Stimulated activated effector memory CD8-positive, alpha-beta T cell treated with anti-CD3 and anti-CD28 coated beads, Interleukin-12 subunit alpha, Interleukin-12 subunit beta, amount 100 ng/mL, for 72 hours (primary cell): ENCODE measurements around the gene LMF2.
A peak's percentile ranks its signal among the peaks of the same experiment; 100 is the strongest.

Experiments
- ATAC-seq: fragments of 150-1000 bp; cut with Tn5 transposase; 2 replicates; pipeline ENCODE4 v1.10.0; 2021
- DNase-seq, 2 donors: peaks; one replicate each; pipeline ENCODE4 v3.0.0; 2021 to 2022; ENCODE audit warnings: low spot score in 2 of 2
- H3K27ac Mint-ChIP-seq: one replicate; pipeline ENCODE4 v1.8.0; 2022; ENCODE audit warnings: mild to moderate bottlenecking, mixed read lengths
- H3K36me3 Mint-ChIP-seq: one replicate; pipeline ENCODE4 v1.8.0; 2022; ENCODE audit warnings: mild to moderate bottlenecking, mixed read lengths
- H3K4me1 Mint-ChIP-seq: one replicate; pipeline ENCODE4 v1.8.0; 2022; ENCODE audit warnings: mixed read lengths
- H3K4me3 Mint-ChIP-seq: one replicate; pipeline ENCODE4 v1.8.0; 2022; ENCODE audit warnings: mild to moderate bottlenecking, mixed read lengths
- H3K9me3 Mint-ChIP-seq: one replicate; pipeline ENCODE4 v1.8.0; 2022; ENCODE audit warnings: mixed read lengths

The LMF2 gene, protein sequence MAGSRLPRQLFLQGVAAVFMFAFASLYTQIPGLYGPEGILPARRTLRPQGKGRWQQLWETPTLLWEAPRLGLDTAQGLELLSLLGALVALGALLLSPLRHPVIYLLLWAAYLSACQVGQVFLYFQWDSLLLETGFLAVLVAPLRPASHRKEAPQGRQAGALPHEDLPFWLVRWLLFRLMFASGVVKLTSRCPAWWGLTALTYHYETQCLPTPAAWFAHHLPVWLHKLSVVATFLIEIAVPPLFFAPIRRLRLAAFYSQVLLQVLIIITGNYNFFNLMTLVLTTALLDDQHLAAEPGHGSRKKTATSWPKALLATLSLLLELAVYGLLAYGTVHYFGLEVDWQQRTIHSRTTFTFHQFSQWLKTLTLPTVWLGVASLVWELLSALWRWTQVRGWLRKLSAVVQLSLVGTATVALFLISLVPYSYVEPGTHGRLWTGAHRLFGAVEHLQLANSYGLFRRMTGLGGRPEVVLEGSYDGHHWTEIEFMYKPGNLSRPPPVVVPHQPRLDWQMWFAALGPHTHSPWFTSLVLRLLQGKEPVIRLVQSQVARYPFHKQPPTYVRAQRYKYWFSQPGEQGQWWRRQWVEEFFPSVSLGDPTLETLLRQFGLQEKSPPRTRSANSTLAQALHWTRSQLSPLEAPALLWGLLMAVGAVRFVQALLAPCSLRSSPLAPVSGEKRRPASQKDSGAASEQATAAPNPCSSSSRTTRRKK

DNA sequence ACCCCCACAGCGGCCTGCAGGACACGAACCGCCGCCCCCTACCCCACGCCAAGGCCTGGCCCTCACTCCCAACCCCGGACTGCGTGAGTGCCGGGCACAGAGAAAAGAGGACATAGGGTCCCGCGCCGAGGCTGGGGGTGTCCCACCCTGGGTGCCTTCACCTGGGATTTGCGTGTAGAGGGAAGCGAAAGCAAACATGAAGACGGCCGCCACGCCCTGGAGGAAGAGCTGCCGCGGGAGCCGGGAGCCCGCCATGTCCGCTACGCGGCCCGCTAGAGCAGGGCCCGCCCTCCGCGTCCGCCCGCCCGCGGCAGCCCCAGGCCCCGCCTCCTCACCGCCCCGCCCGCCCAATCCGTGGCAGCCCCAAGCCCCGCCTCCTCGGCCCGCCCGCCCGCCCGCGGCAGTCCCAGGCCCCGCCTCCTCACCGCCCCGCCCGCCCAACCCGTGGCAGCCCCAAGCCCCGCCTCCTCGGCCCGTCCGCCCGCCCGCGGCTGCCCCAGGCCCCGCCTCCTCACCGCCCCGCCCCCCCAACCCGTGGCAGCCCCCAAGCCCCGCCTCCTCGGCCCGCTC, at the start of gene LMF2:
TSS of gene LMF2 (minus strand) at position 282 of the 570 bp plus-strand sequence. CDS start at position 255, 27 bp downstream.
- Mint-ChIP-seq H3K27ac (peak within 1 kb of the TSS; percentile 97), H3K4me3 (peak within 1 kb of the TSS; percentile 96), H3K4me1 (peaks cover 26% of the 10 kb centered on the region), H3K36me3 (peaks cover 63% of the 10 kb centered on the region), H3K9me3 (no peaks in the 10 kb centered on the region)
- peak; percentile 86 to 92 for DNase-seq
- peak; percentile 82 for ATAC-seq

DNA sequence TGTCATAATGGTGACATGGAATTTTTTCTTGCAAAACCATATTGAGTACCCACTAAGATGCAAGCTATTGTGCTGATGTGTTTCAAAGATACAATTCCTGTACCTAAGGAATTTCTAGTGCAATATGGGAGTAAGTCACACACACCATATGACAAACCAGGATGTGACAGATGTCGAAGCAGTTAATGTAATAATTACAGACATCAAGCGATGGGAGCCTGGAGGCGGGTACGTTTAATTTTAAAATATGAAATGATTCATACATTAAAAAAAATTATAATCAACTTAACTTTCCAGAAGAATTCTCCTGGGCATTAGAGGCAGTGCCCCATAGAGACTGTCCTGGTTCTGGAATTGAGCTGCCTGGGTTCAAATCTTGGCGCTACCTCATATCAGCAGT, 49.2 kb upstream of the LMF2 start:
- H3K27ac Mint-ChIP-seq = no peak overlapping the region
- peaks cover 10% of the 10 kb centered on the region for H3K4me1 Mint-ChIP-seq
- no peaks in the 10 kb centered on the region for H3K36me3 Mint-ChIP-seq
- no peak overlapping the region for H3K4me3 Mint-ChIP-seq
- DNase-seq (no peak), ATAC-seq (no peak)
- H3K9me3 Mint-ChIP-seq = no peaks in the 10 kb centered on the region

DNA sequence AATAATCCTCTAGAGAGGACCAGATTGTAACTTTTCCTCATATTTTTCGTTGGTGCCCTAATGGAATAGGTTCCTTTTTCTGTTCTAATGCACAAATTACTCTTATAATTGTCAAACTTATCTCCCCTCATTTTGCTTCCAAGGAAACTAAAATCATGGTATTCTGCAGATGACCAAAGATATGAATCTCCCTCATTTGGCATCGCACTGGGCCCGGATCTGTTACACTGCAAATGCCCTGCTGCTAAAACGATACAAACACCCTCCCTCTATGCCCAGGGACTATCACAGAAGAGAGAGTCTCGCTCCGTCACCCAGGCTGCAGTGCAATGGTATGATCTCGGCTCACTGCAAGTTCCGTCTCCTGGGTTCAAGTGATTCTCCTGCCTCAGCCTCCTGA, 45.8 kb upstream of the LMF2 start:
- peaks cover 13% of the 10 kb centered on the region for H3K4me1 Mint-ChIP-seq
- DNase-seq = no peak
- no peak for ATAC-seq
- H3K4me3 Mint-ChIP-seq = no peak overlapping the region
- H3K36me3 Mint-ChIP-seq = no peaks in the 10 kb centered on the region
- H3K27ac Mint-ChIP-seq = no peak overlapping the region
- no peaks in the 10 kb centered on the region for H3K9me3 Mint-ChIP-seq

DNA sequence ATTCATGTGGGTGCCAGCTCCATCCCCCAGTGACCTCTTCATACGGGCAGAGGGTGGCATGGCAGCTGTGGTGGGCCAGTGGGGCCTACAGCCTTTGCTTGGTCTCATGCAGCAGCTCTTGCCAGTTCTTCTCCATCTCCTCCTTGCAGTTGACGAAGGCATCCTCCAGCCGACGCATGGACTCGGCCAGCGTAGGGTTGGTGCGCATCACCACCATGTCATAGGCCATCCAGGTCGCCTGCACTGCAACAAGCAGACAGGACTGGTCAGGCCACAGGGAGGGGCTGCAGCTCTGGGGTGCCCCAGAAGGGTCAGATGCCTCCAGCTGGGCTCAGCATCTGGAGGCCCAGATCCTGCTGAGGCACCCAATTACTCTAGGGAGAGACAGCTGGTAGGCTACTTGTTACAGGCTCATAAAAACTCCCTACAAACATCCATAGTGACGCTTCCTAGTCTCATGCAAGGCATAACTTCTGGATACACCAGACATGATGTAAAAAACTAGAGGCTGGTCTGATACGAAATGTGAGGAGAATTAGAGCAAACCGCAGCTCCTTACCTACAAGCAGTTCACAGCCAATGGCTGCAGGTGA, 43.8 kb upstream of the LMF2 start:
- H3K4me3 Mint-ChIP-seq = peak overlapping the region; percentile 72
- H3K36me3 Mint-ChIP-seq = no peaks in the 10 kb centered on the region
- H3K9me3 Mint-ChIP-seq = no peaks in the 10 kb centered on the region
- ATAC-seq (no peak), DNase-seq (no peak)
- H3K4me1 Mint-ChIP-seq = peaks cover 14% of the 10 kb centered on the region
- no peak overlapping the region for H3K27ac Mint-ChIP-seq

DNA sequence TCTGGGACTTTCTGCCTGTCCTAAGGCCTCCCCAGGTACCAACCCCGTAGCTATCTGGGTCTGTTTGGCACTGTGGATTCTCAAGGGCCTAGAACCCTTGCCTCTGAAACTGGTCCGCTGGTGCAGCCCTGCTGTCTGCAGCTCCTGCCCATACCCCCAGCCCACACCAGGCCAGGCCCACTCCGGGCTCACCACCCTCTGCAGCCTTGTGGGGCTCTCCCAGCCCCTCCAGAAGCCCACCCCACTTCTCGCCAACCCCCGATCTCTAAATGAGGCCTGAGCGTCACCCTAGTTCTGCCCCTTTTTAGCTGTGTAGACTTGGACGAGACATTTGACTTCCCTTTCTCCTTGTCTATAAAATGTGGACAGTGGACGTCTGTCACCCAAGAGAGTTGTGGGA, 42.9 kb upstream of the LMF2 start:
- Mint-ChIP-seq H3K9me3 (no peaks in the 10 kb centered on the region), H3K4me1 (peaks cover 22% of the 10 kb centered on the region), H3K36me3 (peaks cover 4% of the 10 kb centered on the region), H3K27ac (peak overlapping the region; percentile 92), H3K4me3 (peak overlapping the region; percentile 72)
- ATAC-seq (no peak), DNase-seq (no peak)

DNA sequence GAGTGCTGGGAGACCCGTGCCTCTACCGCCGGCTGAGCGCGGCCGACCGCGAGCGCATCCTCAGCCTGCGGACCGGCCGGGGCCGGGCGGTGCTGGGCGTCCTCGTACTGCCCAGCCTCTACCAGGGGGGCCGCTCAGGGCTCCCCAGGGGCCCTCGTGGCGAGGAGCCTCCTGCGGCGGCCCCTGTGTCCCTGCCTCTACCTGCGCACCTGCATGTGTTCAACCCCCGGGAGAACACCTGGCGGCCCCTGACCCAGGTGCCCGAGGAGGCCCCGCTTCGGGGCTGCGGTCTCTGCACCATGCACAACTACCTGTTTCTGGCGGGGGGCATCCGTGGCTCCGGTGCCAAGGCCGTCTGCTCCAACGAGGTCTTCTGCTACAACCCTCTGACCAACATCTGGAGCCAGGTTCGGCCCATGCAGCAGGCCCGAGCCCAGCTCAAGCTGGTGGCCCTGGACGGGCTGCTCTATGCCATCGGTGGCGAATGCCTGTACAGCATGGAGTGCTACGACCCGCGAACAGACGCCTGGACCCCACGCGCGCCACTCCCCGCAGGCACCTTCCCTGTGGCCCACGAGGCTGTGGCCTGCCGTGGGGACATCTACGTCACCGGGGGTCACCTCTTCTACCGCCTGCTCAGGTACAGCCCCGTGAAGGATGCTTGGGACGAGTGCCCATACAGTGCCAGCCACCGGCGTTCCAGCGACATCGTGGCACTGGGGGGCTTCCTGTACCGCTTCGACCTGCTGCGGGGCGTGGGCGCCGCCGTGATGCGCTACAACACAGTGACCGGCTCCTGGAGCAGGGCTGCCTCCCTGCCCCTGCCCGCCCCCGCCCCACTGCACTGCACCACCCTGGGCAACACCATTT, 41.7 kb upstream of the LMF2 start:
- Mint-ChIP-seq H3K27ac (peak overlapping the region; percentile 92), H3K36me3 (peaks cover 9% of the 10 kb centered on the region), H3K9me3 (no peaks in the 10 kb centered on the region), H3K4me3 (peak overlapping the region; percentile 72), H3K4me1 (peaks cover 35% of the 10 kb centered on the region)
- DNase-seq = no peak
- ATAC-seq = peak; percentile 32

DNA sequence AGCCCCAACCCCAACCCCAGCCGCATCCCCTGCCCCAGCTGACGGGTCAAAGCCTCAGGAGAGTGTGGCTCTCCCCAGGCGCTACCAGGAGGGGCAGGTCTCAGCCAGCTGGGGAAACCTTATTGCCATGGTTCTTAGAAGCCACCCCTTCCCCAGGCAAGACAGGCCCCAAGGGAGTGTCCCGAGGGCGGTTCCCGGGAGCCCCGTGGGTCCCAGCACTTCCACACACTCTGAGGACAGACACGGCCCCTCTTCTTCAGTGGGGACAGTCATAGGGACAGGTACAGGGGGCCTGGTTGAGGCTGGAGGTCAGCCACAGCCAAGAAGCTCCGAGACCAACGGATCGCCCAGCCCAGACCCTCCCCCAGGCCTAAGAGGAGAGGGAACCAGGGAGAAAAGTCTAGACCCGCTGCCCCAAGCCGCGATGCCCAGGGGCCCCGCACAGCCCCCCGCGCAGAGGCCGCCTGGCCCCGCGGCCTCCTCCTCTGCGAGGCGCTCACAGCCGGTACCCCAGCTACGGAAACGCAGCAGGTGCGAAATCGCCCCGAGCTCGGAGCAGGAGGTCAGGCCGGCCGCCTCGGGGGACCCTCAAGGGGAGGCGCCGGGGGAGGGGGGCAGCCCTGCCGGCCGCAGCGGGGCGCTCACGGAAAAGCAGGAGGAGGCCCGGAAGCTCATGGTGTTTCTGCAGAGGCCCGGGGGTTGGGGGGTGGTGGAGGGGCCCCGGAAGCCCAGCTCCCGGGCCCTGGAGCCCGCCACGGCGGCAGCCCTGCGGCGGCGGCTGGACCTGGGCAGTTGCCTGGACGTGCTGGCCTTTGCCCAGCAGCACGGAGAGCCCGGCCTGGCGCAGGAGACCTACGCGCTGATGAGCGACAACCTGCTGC, 40.8 kb upstream of the LMF2 start:
- Mint-ChIP-seq H3K36me3 (peaks cover 9% of the 10 kb centered on the region), H3K27ac (peak overlapping the region; percentile 79), H3K4me1 (peaks cover 38% of the 10 kb centered on the region), H3K9me3 (no peaks in the 10 kb centered on the region), H3K4me3 (peak overlapping the region; percentile 72)
- DNase-seq (peak in 1 of 2 donors; percentile 76), ATAC-seq (peak; percentile 60)

DNA sequence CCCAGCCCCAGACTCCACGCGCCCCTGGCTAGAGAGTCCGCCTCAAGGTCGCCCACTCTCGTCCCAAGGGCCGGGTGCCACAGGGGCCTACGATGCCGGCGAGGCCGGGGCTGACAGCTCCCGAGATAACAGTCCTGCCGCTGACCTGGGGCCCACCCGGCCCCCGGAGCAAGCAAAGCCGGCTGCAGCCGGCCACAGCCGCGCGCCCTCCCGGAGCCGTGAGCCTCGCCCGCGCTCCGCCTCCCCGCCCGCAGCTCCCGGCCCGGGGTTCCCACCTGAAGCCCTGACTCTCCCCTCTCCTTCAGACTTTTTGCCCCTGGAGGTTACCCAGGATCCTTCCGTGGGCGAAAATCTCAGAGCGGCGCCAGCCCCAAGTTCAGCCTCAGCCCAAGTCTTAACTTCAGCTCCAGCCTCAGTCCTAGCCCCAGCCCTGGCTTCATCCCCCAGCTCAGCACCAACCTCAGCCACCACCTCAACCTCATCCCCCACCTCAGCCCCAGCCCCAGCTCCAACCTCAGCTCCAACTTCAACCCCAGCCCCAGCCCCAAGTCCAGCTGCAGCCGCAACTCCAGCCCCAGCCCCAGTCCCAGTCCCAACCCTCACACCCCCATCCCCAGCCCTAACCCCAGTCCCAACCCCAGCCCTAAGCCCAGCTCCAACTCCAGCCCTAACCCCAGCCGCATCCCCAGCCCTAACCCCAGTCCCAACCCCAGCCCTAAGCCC, 39.9 kb upstream of the LMF2 start:
- H3K36me3 Mint-ChIP-seq = peaks cover 12% of the 10 kb centered on the region

DNA sequence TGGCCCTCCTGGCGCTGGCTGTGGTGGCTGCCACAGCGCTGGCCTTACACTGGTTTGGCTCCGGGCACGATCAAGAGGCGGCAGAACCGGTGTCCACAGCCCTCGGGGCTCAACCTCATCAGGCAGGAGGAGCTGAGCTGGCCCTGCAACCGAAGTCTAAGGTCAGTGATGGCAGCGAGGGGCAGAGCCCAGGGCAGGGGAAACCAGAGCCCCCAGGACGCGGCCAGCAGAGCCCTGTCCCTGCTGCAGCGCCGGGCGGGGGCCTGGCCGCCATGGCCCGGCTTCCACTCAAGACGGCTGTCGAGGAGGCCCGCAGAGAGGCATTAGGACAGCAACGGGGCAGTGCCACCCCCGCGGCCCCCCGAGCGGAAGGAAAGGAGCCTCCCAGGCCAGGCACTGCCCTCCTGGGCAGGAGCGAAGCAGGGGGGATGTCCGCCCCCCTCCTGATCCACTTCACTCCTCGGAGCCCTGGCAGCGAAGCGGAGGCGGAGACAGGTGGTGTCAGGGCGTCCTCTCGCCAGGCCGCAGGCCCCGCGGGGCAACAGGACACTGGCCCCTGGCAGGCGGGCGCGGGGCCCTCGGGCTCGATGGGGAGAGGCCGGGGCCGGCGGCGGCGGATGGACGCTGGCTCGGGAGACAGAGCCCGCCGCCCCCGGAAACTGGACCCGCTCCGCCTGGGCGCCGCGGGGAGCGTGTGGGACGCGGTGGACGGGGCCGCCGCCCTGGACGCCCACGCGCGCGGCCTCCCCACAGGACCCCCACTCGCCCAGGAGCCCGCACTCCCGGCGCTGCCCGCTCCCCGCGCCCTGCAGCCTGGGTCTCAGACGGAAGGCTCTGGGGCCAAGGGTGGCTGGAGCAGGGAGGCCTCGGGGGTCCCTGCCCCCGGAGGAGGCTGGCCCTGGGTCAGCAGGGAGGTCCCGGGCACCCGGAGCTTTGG, 39.1 kb upstream of the LMF2 start:
- peak overlapping the region; percentile 64 for H3K4me3 Mint-ChIP-seq
- ATAC-seq (no peak), DNase-seq (no peak)
- H3K27ac Mint-ChIP-seq = peak overlapping the region; percentile 85
- no peaks in the 10 kb centered on the region for H3K9me3 Mint-ChIP-seq
- peaks cover 15% of the 10 kb centered on the region for H3K36me3 Mint-ChIP-seq
- peaks cover 50% of the 10 kb centered on the region for H3K4me1 Mint-ChIP-seq

More for the DNA sequence above, 39.9 kb upstream of the LMF2 start:
- H3K9me3 Mint-ChIP-seq = no peaks in the 10 kb centered on the region
- H3K4me3 Mint-ChIP-seq = peak overlapping the region; percentile 72
- H3K4me1 Mint-ChIP-seq = peaks cover 42% of the 10 kb centered on the region
- DNase-seq (no peak), ATAC-seq (no peak)
- peak overlapping the region; percentile 79 for H3K27ac Mint-ChIP-seq

DNA sequence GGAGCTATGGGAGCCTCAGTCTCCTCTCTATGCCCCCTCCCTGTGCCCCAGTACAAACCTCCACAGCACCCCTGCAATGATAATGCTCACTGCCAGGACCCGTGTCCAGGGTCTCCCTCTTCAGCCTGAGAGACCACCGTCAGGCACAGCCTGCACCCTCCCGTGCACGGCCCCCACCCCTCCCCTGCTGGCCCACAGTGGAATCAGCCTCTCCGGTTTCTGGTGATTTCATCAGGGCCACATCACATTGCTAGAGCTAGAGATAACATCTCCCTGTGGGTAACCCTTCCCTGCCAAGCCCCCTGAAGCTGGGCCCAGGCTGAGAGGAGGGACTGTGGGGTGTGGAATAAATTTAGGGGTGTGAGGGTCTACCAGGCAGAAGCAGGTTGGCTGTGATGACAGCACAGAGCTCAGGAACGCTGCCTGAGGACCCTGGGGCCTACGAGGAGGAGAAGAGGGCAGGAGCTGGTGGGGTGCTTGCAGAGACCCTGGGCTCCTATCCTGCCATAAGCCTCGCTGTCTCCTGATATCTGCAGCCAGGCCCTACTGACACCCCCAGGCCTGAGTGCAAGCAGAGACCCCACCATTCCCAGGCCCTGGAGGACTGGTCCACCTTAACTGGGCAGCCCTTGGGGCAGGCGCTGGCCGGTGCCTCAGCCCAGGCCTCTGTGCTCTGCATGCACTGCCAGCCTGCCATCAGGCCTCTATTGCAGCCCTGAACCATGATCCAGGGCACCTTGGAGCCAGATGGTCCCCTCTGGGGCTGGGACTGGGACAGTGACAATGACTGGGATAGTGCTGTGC, 38.2 kb upstream of the LMF2 start, which contains the start of gene KLHDC7B:
TSS of gene KLHDC7B (plus strand) at position 378 of the 804 bp plus-strand sequence. CDS start at position 723, 345 bp downstream.
- Mint-ChIP-seq H3K27ac (peak within 1 kb of the TSS; percentile 85), H3K4me3 (peak within 1 kb of the TSS; percentile 64), H3K9me3 (no peaks in the 10 kb centered on the region), H3K36me3 (peaks cover 15% of the 10 kb centered on the region), H3K4me1 (peaks cover 57% of the 10 kb centered on the region)
- no peak for DNase-seq
- ATAC-seq = peak; percentile 5

DNA sequence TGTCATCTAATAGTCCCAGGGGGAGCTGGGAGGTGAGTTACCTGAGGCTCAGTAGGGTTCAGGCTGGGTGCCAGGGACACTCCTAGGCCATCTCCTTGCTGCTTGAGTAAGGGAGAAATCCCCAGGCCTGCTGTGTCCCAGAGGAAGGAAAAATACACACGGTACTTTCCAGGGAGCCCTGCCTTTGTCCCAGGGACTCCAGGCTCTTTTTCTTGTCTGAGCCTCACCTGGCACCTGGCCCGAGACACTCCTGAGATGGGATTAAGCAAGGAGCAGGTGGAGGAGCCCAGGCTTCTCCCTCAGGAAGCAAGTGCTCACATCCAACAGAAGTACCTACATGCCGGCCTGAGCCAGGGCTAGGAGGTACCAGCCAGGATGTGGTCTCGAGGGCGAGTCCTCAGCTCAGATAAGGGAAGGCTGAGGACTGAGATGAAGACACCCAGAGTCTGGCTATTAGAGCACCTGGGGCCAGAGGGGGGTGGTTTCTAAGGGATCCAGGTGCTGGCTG, 37.3 kb upstream of the LMF2 start:
- no peaks in the 10 kb centered on the region for H3K9me3 Mint-ChIP-seq
- H3K4me1 Mint-ChIP-seq = peaks cover 56% of the 10 kb centered on the region
- H3K27ac Mint-ChIP-seq = peak overlapping the region; percentile 85
- H3K36me3 Mint-ChIP-seq = peaks cover 16% of the 10 kb centered on the region
- DNase-seq (no peak), ATAC-seq (peak; percentile 11)
- peak overlapping the region; percentile 64 for H3K4me3 Mint-ChIP-seq
